KOPT-K1 (cell line): Measurements from ENCODE around the gene PGAP6.
"Not testable (repeated sequence)": the region's sequence is repeated elsewhere in the genome, so short reads cannot be mapped to it uniquely, and the experiment has no call there.

Experiments
- H3K27ac ChIP-seq: fragments of 200-600 bp; sonication (generic); 2 replicates; pipeline ENCODE4 v1.5.1; 2016; ENCODE audit warnings: antibody characterized with exemption, mild to moderate bottlenecking, low read depth, low read length; ENCODE audit not compliant: poor library complexity, severe bottlenecking
- H3K36me3 ChIP-seq: fragments of 200-600 bp; sonication (generic); 2 replicates; pipeline ENCODE4 v1.5.1; 2017; ENCODE audit warnings: antibody characterized with exemption, mild to moderate bottlenecking, low read length, moderate library complexity; ENCODE audit not compliant: insufficient read depth
- H3K9me3 ChIP-seq: fragments of 200-600 bp; sonication (generic); 2 replicates; pipeline ENCODE4 v1.5.1; 2017; ENCODE audit warnings: antibody characterized with exemption, low read length, mild to moderate bottlenecking; ENCODE audit not compliant: insufficient read depth, poor library complexity, severe bottlenecking

The PGAP6 gene

GRCh38 chr16:392450-393030 is 10.8 kb upstream of the PGAP6 start:
- Histone ChIP-seq H3K9me3 (no peaks in the 10 kb centered on the region), H3K27ac (no peak overlapping the region), H3K36me3 (no peaks in the 10 kb centered on the region)

- no peak overlapping the region for H3K27ac ChIP-seq
- H3K36me3 ChIP-seq, result no peaks in the 10 kb centered on the region
- H3K9me3 ChIP-seq, result no peaks in the 10 kb centered on the region
Observed at GRCh38 chr16:391885-392335, 10.1 kb upstream of the PGAP6 start.

GRCh38 chr16:389352-389751 is 7.6 kb upstream of the PGAP6 start:
- no peaks in the 10 kb centered on the region for H3K9me3 ChIP-seq
- no peaks in the 10 kb centered on the region for H3K36me3 ChIP-seq
- H3K27ac ChIP-seq, result no peak overlapping the region

- not testable (repeated sequence) for H3K9me3 ChIP-seq, H3K36me3 ChIP-seq, H3K27ac ChIP-seq
Observed at GRCh38 chr16:387761-388666, 6.2 kb upstream of the PGAP6 start.

- H3K27ac ChIP-seq, result no peak overlapping the region
- no peaks in the 10 kb centered on the region for H3K36me3 ChIP-seq
- no peaks in the 10 kb centered on the region for H3K9me3 ChIP-seq
Observed at GRCh38 chr16:386641-387156, 4.9 kb upstream of the PGAP6 start.

GRCh38 chr16:383326-384051 is 1.7 kb upstream of the PGAP6 start:
- H3K9me3 ChIP-seq, result no peaks in the 10 kb centered on the region
- H3K36me3 ChIP-seq, result no peaks in the 10 kb centered on the region
- H3K27ac ChIP-seq, result no peak overlapping the region

GRCh38 chr16:381012-381788 is 578 bp downstream of the PGAP6 start:
- no peaks in the 10 kb centered on the region for H3K9me3 ChIP-seq

GRCh38 chr16:380762-381011 is 1.1 kb downstream of the PGAP6 start:
- H3K36me3 ChIP-seq, result peaks cover 17% of the 10 kb centered on the region; the same call in 1 of the 2 replicates
- H3K9me3 ChIP-seq, result no peaks in the 10 kb centered on the region
- peak overlapping the region; percentile 57 for H3K27ac ChIP-seq

More at GRCh38 chr16:381012-381788, 578 bp downstream of the PGAP6 start:
- Histone ChIP-seq H3K36me3 (peaks cover 12% of the 10 kb centered on the region; the same call in 1 of the 2 replicates), H3K27ac (peak overlapping the region; percentile 57)

- Histone ChIP-seq H3K27ac (no peak overlapping the region), H3K9me3 (no peaks in the 10 kb centered on the region), H3K36me3 (peaks cover 19% of the 10 kb centered on the region; the same call in 1 of the 2 replicates)
Observed at GRCh38 chr16:379961-380761, 1.6 kb downstream of the PGAP6 start.

GRCh38 chr16:379183-379960 is 2.4 kb downstream of the PGAP6 start:
- Histone ChIP-seq H3K36me3 (peaks cover 26% of the 10 kb centered on the region; the same call in 1 of the 2 replicates), H3K27ac (no peak overlapping the region), H3K9me3 (no peaks in the 10 kb centered on the region)

- peaks cover 31% of the 10 kb centered on the region; the same call in 1 of the 2 replicates for H3K36me3 ChIP-seq
- no peak overlapping the region for H3K27ac ChIP-seq
- H3K9me3 ChIP-seq, result no peaks in the 10 kb centered on the region
Observed at GRCh38 chr16:378821-379182, 3.0 kb downstream of the PGAP6 start.

- not testable (repeated sequence) for H3K27ac ChIP-seq
- peaks cover 37% of the 10 kb centered on the region; the same call in 1 of the 2 replicates for H3K36me3 ChIP-seq
Observed at GRCh38 chr16:378113-378820, 3.5 kb downstream of the PGAP6 start.

GRCh38 chr16:377419-377951 is 4.3 kb downstream of the PGAP6 start:
- H3K36me3 ChIP-seq, result peaks cover 45% of the 10 kb centered on the region; the same call in 1 of the 2 replicates

More at GRCh38 chr16:378113-378820, 3.5 kb downstream of the PGAP6 start:
- not testable (repeated sequence) for H3K9me3 ChIP-seq

More at GRCh38 chr16:377419-377951, 4.3 kb downstream of the PGAP6 start:
- H3K9me3 ChIP-seq, result no peaks in the 10 kb centered on the region
- H3K27ac ChIP-seq, result no peak overlapping the region
